SU-DHL-6 (cell line): ENCODE measurements around the gene ACACA.

Experiments
- H2AFZ ChIP-seq: fragments of 200-600 bp; sonication (generic); 2 replicates; pipeline ENCODE4 v1.6.1; 2014; ENCODE audit warnings: low read depth, mild to moderate bottlenecking, moderate library complexity, mixed read lengths, antibody characterized with exemption, low read length; ENCODE audit not compliant: severe bottlenecking
- H3F3A ChIP-seq: fragments of 200-600 bp; shearing (Covaris generic); 2 replicates; pipeline ENCODE4 v1.6.0; 2016; ENCODE audit warnings: antibody characterized with exemption, mild to moderate bottlenecking; ENCODE audit not compliant: insufficient read depth
- H3K27ac ChIP-seq: fragments of 200-600 bp; sonication (generic); 2 replicates; pipeline ENCODE4 v1.5.1; 2016; ENCODE audit warnings: low read depth, mild to moderate bottlenecking, low read length, moderate library complexity, mixed read lengths
- H3K27me3 ChIP-seq: fragments of 200-600 bp; sonication (generic), shearing (Covaris generic); 2 replicates; pipeline ENCODE4 v1.6.0; 2014; ENCODE audit warnings: mild to moderate bottlenecking, low read length
- H3K36me3 ChIP-seq: fragments of 200-600 bp; sonication (generic); 2 replicates; pipeline ENCODE4 v1.6.1; 2014; ENCODE audit warnings: mild to moderate bottlenecking, low read length, mixed read lengths
- H3K4me2 ChIP-seq: fragments of 300-600, 200-600 bp; shearing (Covaris generic), sonication (generic); 2 replicates; pipeline ENCODE4 v1.6.0; 2014; ENCODE audit warnings: low read length, low read depth, mild to moderate bottlenecking; ENCODE audit not compliant: poor library complexity, severe bottlenecking
- H3K4me3 ChIP-seq: fragments of 200-600 bp; sonication (generic); 2 replicates; pipeline ENCODE4 v1.5.1; 2014; ENCODE audit warnings: antibody characterized with exemption, low read length, mild to moderate bottlenecking, mixed read lengths; ENCODE audit not compliant: insufficient read depth, poor library complexity, severe bottlenecking
- H3K79me2 ChIP-seq: fragments of 200-600 bp; sonication (generic); 2 replicates; pipeline ENCODE4 v1.6.1; 2014; ENCODE audit warnings: mild to moderate bottlenecking, low read length, moderate library complexity; ENCODE audit not compliant: insufficient read depth
- H3K9ac ChIP-seq: fragments of 200-600 bp; sonication (generic); 2 replicates; pipeline ENCODE4 v1.7.0; 2014; ENCODE audit warnings: mild to moderate bottlenecking, low read length
- H3K9me2 ChIP-seq: fragments of 200-600 bp; sonication (generic); replicated peaks from 2 replicates; pipeline ENCODE4 v1.6.1; 2014; ENCODE audit warnings: low read length; ENCODE audit not compliant: insufficient read depth
- H3K9me3 ChIP-seq: fragments of 200-600 bp; sonication (generic); 2 replicates; pipeline ENCODE4 v1.6.1; 2014; ENCODE audit warnings: low read length, mixed read lengths; ENCODE audit not compliant: insufficient read depth
- H4K20me1 ChIP-seq: fragments of 200-600 bp; sonication (generic); 2 replicates; pipeline ENCODE4 v1.6.1; 2014; ENCODE audit warnings: low read depth, mild to moderate bottlenecking, antibody characterized with exemption, low read length, moderate library complexity, mixed read lengths
- CTCF ChIP-seq: fragments of 200-600 bp; sonication (generic); IDR thresholded peaks from one replicate; pipeline ENCODE4 v1.5.1; 2017; ENCODE audit warnings: antibody characterized with exemption, mild to moderate bottlenecking, low read length, moderate library complexity; ENCODE audit not compliant: insufficient read depth, poor library complexity, severe bottlenecking
- EZH2phosphoT487 ChIP-seq: fragments of 200-600 bp; sonication (generic), shearing (Covaris generic); conservative IDR thresholded peaks from 2 replicates; pipeline ENCODE4 v1.6.1; 2018; ENCODE audit warnings: mild to moderate bottlenecking, antibody characterized with exemption, low read length, moderate library complexity, mixed read lengths

The ACACA gene

GRCh38 chr17:37284191-37284590, 122.4 kb downstream of the ACACA start:
- no peak overlapping the region for H3K4me2 ChIP-seq
- H3K79me2 ChIP-seq, result no peaks in the 10 kb centered on the region; the same call in 1 of the 2 replicates
- no peak overlapping the region for H3K27ac ChIP-seq
- H3K9ac ChIP-seq, result no peak overlapping the region
- H3F3A ChIP-seq, result no peaks in the 10 kb centered on the region
- TF ChIP-seq CTCF (no peak), EZH2phosphoT487 (no peak)
- H3K27me3 ChIP-seq, result no peaks in the 10 kb centered on the region
- peaks cover 11% of the 10 kb centered on the region; the same call in 1 of the 2 replicates for H3K36me3 ChIP-seq
- no peak overlapping the region for H3K4me3 ChIP-seq
- no peaks in the 10 kb centered on the region for H4K20me1 ChIP-seq
- H3K9me2 ChIP-seq, result no peaks in the 10 kb centered on the region
- no peak overlapping the region for H2AFZ ChIP-seq
- no peaks in the 10 kb centered on the region for H3K9me3 ChIP-seq

GRCh38 chr17:37283414-37283961, 123.1 kb downstream of the ACACA start:
- no peak overlapping the region for H3K9ac ChIP-seq
- H3K9me3 ChIP-seq, result no peaks in the 10 kb centered on the region
- no peaks in the 10 kb centered on the region for H4K20me1 ChIP-seq
- H2AFZ ChIP-seq, result no peak overlapping the region
- H3K27me3 ChIP-seq, result no peaks in the 10 kb centered on the region
- no peak overlapping the region for H3K27ac ChIP-seq
- H3K9me2 ChIP-seq, result no peaks in the 10 kb centered on the region
- TF ChIP-seq CTCF (no peak), EZH2phosphoT487 (no peak)
- peaks cover 11% of the 10 kb centered on the region; the same call in 1 of the 2 replicates for H3K36me3 ChIP-seq
- no peak overlapping the region for H3K4me2 ChIP-seq
- H3K79me2 ChIP-seq, result no peaks in the 10 kb centered on the region; the same call in 1 of the 2 replicates
- H3F3A ChIP-seq, result no peaks in the 10 kb centered on the region
- H3K4me3 ChIP-seq, result no peak overlapping the region

GRCh38 chr17:37280841-37281240, 125.8 kb downstream of the ACACA start:
- no peak overlapping the region for H3K9ac ChIP-seq
- no peak overlapping the region for H3K4me2 ChIP-seq
- TF ChIP-seq EZH2phosphoT487 (no peak), CTCF (no peak)
- H3K4me3 ChIP-seq, result no peak overlapping the region
- no peak overlapping the region for H3K27ac ChIP-seq
- H2AFZ ChIP-seq, result no peak overlapping the region
- H3K9me2 ChIP-seq, result no peaks in the 10 kb centered on the region
- no peaks in the 10 kb centered on the region for H3K27me3 ChIP-seq
- no peaks in the 10 kb centered on the region for H3K9me3 ChIP-seq
- H3F3A ChIP-seq, result no peaks in the 10 kb centered on the region; the same call in 1 of the 2 replicates
- H3K79me2 ChIP-seq, result no peaks in the 10 kb centered on the region
- peaks cover 25% of the 10 kb centered on the region; the same call in 1 of the 2 replicates for H3K36me3 ChIP-seq
- no peaks in the 10 kb centered on the region for H4K20me1 ChIP-seq
